ENCODE data around the gene CEP43.

The CEP43 gene

GRCh38 chr6:166959911-166960608, 39.1 kb upstream of the CEP43 start:
- no peak for DNase-seq (ENCODE audit: low read depth, low spot score)
- no peak overlapping the region for H3K4me3 ChIP-seq (ENCODE audit: low read length)

GRCh38 chr6:166960609-166960978, 38.6 kb upstream of the CEP43 start:
- DNase-seq (ENCODE audit: low read depth, low spot score), result no peak
- no peak overlapping the region for H3K4me3 ChIP-seq (ENCODE audit: low read length)

DNA sequence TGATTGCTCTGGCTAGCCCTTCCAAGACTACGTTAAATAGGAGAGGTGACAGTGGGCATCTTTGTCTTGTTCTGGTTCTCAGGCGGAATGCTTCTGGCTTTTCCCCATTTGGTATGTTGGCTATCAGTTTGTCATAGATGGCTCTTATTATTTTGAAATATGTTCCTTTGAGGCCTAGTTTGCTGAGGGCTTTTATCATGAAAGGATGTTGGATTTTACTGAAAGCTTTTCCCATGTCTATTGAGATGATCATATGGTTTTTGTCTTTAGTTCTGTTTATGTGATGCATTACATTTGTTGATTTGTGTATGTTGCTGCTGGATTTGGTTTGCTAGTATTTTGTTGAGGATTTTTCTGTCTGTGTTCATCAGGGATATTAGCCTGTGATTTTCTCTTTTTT, 32.9 kb upstream of the CEP43 start:
- no peak overlapping the region for H3K4me3 ChIP-seq (ENCODE audit: low read length)
- DNase-seq (ENCODE audit: low read depth, low spot score), result no peak

DNA sequence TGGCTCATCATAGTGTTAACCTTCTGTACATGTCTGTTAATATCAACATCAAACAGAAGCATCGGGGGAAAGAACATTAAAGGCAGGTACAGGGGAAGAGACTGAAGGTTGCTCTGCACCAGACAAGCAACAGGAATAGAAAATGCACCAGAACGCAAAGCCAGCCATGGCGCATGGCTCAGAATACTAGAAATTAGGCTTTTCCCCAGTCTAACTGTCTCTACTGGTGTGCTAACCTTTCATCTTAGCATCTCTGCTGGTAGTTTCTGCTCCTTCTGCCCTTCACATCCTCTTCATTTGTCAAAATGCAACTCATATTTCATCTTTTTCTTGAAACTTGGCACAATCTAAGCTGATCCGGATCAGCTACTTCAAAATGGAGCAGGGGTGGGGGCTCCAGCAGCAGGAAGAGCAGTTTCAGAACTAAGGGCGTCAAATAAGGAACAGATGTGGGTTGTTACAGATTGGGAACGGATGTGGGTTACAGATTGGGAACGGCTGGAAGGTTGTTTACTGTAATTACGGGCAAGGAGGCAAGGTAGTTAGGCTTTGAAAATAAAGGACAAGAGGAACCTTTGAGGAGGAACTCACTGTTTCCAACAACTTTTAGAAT, 29.7 kb upstream of the CEP43 start:
- DNase-seq (ENCODE audit: low read depth, low spot score), result no peak
- H3K4me3 ChIP-seq (ENCODE audit: low read length), result no peak overlapping the region

- H3K4me3 ChIP-seq (ENCODE audit: low read length), result no peak overlapping the region
- no peak for DNase-seq (ENCODE audit: low read depth, low spot score)
Observed at GRCh38 chr6:166970091-166970490, 29.1 kb upstream of the CEP43 start.

- DNase-seq (ENCODE audit: low read depth, low spot score), result no peak
Observed at GRCh38 chr6:166970776-166971175, 28.4 kb upstream of the CEP43 start.

GRCh38 chr6:166971271-166971670, 27.9 kb upstream of the CEP43 start:
- no peak for DNase-seq (ENCODE audit: low read depth, low spot score)
- no peak overlapping the region for H3K4me3 ChIP-seq (ENCODE audit: low read length)

More at GRCh38 chr6:166970776-166971175, 28.4 kb upstream of the CEP43 start:
- no peak overlapping the region for H3K4me3 ChIP-seq (ENCODE audit: low read length)

GRCh38 chr6:166972101-166972500, 27.1 kb upstream of the CEP43 start:
- DNase-seq (ENCODE audit: low read depth, low spot score), result no peak

DNA sequence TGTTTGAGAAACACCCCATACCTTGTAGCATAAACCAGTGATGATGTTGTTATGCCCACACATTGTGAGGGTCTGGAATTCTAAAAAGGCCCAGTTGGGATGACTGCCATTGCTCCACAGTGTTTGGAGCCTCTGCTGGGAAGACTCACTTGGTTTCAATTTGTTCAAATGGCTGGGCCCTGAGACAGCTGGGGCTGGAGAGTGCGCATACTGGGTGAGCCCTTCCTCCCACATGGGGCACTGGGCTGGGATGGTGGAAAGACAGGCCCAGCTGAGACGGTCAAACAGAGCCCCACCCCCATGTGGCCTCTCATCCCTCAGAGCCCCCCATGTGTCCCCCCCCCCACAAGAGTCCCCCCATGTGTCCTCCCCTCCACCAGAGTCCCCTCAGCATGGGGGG, 22.6 kb upstream of the CEP43 start:
- H3K4me3 ChIP-seq (ENCODE audit: low read length), result no peak overlapping the region
- DNase-seq (ENCODE audit: low read depth, low spot score), result no peak

More at GRCh38 chr6:166972101-166972500, 27.1 kb upstream of the CEP43 start:
- H3K4me3 ChIP-seq (ENCODE audit: low read length), result no peak overlapping the region

- no peak for DNase-seq (ENCODE audit: low read depth, low spot score)
- H3K4me3 ChIP-seq (ENCODE audit: low read length), result no peak overlapping the region
Observed at GRCh38 chr6:166977621-166978525, 21.3 kb upstream of the CEP43 start.

DNA sequence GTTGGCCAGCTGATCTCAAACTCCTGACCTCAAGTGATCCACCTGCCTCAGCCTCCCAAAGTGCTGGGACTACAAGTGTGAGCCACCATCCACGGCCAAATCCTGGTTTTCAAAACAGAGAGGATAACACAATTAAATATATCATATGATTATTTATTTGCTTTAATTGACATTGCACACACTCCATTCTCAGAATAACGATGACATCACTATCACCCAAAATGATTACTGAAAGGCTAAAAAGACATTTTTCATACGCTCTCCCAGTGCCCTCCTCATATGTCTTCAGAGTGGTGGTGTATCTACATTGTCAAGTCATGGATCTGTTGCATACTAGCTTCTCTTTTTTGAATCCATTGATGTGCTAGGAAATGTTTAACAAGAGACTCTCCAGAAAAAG, 18.5 kb upstream of the CEP43 start:
- no peak for DNase-seq (ENCODE audit: low read depth, low spot score)
- H3K4me3 ChIP-seq (ENCODE audit: low read length), result no peak overlapping the region

- no peak for DNase-seq (ENCODE audit: low read depth, low spot score)
- no peak overlapping the region for H3K4me3 ChIP-seq (ENCODE audit: low read length)
Observed at GRCh38 chr6:166987448-166987847, 11.7 kb upstream of the CEP43 start.

- no peak for DNase-seq (ENCODE audit: low read depth, low spot score)
- H3K4me3 ChIP-seq (ENCODE audit: low read length), result no peak overlapping the region
Observed at GRCh38 chr6:166987930-166988329, 11.3 kb upstream of the CEP43 start.

DNA sequence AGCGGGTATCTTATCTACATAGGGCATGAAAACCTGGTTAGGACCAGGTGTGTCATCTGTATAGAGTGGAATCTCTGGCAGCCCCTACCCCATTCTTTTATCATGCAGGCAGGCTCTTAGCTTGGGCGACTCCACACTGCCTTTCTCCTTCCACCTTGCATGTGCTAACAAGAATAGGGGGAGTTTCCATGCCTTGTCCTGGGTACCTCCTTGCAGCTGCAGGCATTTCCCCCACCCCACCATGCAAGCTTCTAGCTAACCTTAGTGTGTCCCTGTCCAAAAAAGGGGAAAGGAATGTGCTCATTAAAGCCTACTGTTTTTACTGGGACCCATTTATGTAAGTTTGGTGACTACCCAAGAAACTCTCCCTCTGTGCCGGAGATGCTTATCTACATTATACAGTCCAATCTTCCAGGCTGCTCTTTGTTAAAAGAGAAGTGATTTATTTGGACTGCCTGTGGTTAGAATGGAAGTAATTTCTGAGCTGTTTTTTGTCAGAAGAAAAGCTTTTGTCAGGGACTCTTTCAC, 10.5 kb upstream of the CEP43 start:
- DNase-seq (ENCODE audit: low read depth, low spot score), result no peak

GRCh38 chr6:166989427-166990032, 9.7 kb upstream of the CEP43 start:
- H3K4me3 ChIP-seq (ENCODE audit: low read length), result no peak overlapping the region
- DNase-seq (ENCODE audit: low read depth, low spot score), result no peak

More for the DNA sequence above, 10.5 kb upstream of the CEP43 start:
- no peak overlapping the region for H3K4me3 ChIP-seq (ENCODE audit: low read length)

- DNase-seq (ENCODE audit: low read depth, low spot score), result no peak
- no peak overlapping the region for H3K4me3 ChIP-seq (ENCODE audit: low read length)
Observed at GRCh38 chr6:166996406-166996805, 2.8 kb upstream of the CEP43 start.

GRCh38 chr6:166997348-166997747, 1.8 kb upstream of the CEP43 start:
- peak overlapping the region; percentile 83 for H3K4me3 ChIP-seq (ENCODE audit: low read length)
- no peak for DNase-seq (ENCODE audit: low read depth, low spot score)

GRCh38 chr6:166997768-166998255, 1.4 kb upstream of the CEP43 start:
- H3K4me3 ChIP-seq (ENCODE audit: low read length), result peak overlapping the region; percentile 83
- DNase-seq (ENCODE audit: low read depth, low spot score), result peak; percentile 22

Measured in Jurkat, Clone E6-1 (cell line).